Activated CD8-positive, alpha-beta memory T cell treated with anti-CD3 and anti-CD28 coated beads for 24 hours (primary cell): ENCODE data around the gene TRIM72.
"Not testable (repeated sequence)": the region's sequence is repeated elsewhere in the genome, so short reads cannot be mapped to it uniquely, and the experiment has no call there.

Experiments
- DNase-seq: peaks from one replicate; pipeline ENCODE4 v3.0.0-alpha.2; 2020

Gene TRIM72

GRCh38 chr16:31258366-31258765 lies 44.4 kb downstream of the TRIM72 start:
- DNase-seq: no peak

- no peak for DNase-seq
These were observed 46.4 kb downstream of the TRIM72 start for GRCh38 chr16:31260136-31260931.

GRCh38 chr16:31262084-31262483 lies 48.2 kb downstream of the TRIM72 start:
- DNase-seq: no peak

GRCh38 chr16:31265329-31266245 lies 51.7 kb downstream of the TRIM72 start:
- DNase-seq: peak; percentile 85

GRCh38 chr16:31267332-31268032 lies 53.6 kb downstream of the TRIM72 start:
- DNase-seq: peak; percentile 57

GRCh38 chr16:31268033-31268365 lies 54.1 kb downstream of the TRIM72 start:
- peak; percentile 52 for DNase-seq

GRCh38 chr16:31268891-31269290 lies 55.0 kb downstream of the TRIM72 start:
- DNase-seq: peak; percentile 44

GRCh38 chr16:31269541-31269940 lies 55.6 kb downstream of the TRIM72 start:
- peak; percentile 47 for DNase-seq

- DNase-seq: not testable (repeated sequence)
These were observed 56.1 kb downstream of the TRIM72 start for GRCh38 chr16:31269973-31270372.

- peak; percentile 24 for DNase-seq
These were observed 56.9 kb downstream of the TRIM72 start for GRCh38 chr16:31270795-31271194.

- DNase-seq: peak; percentile 28
These were observed 57.8 kb downstream of the TRIM72 start for GRCh38 chr16:31271621-31272190.

- peak; percentile 28 for DNase-seq
These were observed 59.3 kb downstream of the TRIM72 start for GRCh38 chr16:31273187-31273586.

- DNase-seq: peak; percentile 30
These were observed 59.8 kb downstream of the TRIM72 start for GRCh38 chr16:31273676-31274075.

- peak; percentile 40 for DNase-seq
These were observed 61.2 kb downstream of the TRIM72 start for GRCh38 chr16:31274831-31275816.

GRCh38 chr16:31276600-31276999 lies 62.7 kb downstream of the TRIM72 start:
- DNase-seq: peak; percentile 50

- DNase-seq: peak; percentile 35
These were observed 63.8 kb downstream of the TRIM72 start for GRCh38 chr16:31277659-31278260.

GRCh38 chr16:31278853-31279252 lies 64.9 kb downstream of the TRIM72 start:
- DNase-seq: not testable (repeated sequence)
